GM18511 (cell line): ENCODE measurements around the gene DUSP19.

ENCODE experiments used
- ATAC-seq: cut with Tn5 transposase; IDR thresholded peaks from one replicate; pipeline ENCODE4 v1.9.1; 2021; ENCODE audit warnings: mild to moderate bottlenecking, moderate library complexity; ENCODE audit not compliant: unreplicated experiment

Gene DUSP19

GRCh38 chr2:183063083-183063482, 15.5 kb upstream of the DUSP19 start:
- ATAC-seq, result peak; percentile 77

GRCh38 chr2:183068561-183068960, 10.0 kb upstream of the DUSP19 start:
- ATAC-seq, result no peak

- ATAC-seq, result no peak
These were observed 9.4 kb upstream of the DUSP19 start for GRCh38 chr2:183069174-183069573.

DNA sequence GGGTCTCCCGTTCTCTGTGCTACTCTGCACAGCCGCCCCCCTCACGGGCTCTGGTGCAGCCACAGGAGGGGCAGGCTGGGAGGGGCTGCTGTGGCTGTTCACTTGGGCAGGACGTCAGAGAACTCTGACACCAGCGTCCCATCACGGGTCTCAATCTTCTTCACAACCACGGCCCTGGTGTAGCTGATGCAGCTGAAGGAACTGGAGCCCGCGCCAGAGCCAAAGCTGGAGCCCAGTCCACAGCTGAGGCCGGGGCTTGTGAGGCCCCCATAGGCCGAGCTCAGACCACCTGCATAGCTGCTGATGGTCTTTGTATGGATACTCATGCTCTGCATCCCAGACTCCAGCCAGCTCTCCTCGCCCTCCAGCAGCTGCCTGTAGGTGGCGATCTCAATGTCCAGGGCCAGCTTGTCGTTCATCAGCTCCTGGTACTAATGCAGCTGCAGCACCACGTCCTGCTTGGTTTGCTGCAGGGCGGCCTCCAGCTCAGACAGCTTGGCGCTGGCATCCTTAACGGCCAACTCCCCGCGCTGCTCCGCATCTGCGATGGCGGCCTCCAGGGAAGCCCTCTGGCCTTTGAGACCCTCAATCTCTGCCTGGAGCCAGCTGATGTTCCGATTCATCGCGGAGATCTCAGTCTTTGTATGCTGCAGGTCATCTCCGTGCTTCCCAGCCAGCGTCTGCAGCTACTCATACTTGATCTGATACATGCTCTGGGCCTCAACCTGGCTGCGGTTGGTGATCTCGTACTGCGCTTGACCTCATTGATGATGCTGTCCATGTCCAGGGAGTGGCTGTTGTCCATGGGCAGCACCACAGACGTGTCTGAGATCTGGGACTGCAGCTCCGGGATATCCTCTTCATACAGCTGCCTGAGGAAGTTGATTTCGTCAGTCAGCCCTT, 7.4 kb upstream of the DUSP19 start:
- ATAC-seq, result no peak

DNA sequence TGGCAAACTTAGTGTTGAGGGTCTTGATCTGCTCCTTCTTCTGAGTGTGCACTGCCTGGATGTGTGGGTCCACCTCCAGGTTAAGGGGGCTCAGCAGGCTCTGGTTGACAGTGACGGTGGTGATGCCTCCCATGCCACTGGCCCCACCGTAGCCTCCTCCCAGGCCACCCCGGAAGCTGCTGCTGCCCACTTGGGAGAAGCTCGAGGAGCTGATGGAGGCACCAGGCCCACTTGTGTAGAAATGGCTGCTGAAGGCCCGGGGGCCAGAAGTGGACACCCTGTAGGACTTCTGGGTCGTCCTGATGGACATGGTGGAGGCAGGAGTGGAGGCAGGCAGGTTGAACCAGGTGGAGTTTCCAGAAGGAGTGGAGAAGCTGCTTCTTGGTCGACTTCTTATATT, 6.4 kb upstream of the DUSP19 start:
- ATAC-seq, result no peak

DNA sequence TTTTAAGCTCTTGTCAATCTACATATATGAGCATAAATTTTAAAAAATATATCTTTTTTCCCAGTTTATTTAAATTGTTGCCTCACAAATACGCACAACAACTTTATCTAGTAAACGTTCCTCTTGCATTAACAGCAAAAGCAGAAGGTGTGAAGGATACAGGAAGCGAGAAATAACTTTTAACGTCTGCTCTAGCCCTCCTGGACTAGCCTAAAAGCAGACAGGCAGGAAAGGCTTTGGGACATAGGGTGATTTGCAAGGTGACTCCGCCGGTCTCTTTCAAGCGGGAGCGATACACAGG, 434 bp upstream of the DUSP19 start:
- no peak for ATAC-seq

DNA sequence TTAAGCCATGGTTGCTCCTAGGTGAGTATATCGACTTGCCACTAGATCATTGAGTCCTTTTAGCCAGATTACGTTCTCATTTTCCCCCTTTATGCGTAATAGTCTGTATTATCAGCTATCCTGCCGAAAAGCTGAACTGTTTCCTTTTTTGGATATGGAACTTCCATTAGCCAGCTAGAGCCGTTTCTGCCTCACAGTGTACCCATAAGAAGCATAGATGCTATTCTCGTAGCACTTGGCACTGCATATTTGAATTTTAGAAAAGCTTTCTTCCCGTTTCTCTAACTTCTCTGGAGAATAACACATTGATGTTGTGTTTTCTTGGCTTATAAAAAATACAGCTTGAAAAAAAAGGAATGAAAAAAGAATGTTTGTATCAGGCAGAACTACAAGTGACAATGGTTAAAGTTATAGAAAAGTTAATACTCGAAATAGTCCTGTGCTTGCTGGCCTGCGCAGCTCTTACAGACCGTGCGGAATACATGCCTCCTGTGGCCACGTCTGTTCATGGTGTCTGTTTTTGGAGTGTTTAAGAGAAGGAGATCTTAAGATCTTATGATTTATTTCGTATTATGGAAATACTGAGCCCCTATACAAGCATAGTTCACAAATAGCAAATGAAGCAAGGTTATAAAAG, 710 bp downstream of the DUSP19 start:
- peak; percentile 38 for ATAC-seq

GRCh38 chr2:183081911-183082310, 3.4 kb downstream of the DUSP19 start:
- no peak for ATAC-seq

DNA sequence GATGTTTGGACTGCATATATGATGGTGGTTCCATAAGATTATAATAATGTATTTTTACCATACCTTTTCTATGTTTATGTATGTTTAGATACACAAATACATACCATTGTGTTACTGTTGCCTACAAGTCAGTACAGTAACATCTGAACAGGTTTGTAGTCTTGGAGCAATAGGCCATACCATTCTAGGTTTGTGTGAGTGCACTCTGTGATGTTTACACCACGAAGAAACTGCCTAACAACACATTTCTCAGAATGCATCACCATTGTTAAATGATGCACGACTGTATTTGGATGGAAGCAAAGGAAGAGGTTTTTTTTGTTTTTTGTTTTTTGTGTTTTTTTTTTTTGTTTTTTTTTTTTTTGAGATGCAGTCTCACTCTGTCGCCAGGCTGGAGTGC, 9.5 kb downstream of the DUSP19 start:
- peak; percentile 50 for ATAC-seq

DNA sequence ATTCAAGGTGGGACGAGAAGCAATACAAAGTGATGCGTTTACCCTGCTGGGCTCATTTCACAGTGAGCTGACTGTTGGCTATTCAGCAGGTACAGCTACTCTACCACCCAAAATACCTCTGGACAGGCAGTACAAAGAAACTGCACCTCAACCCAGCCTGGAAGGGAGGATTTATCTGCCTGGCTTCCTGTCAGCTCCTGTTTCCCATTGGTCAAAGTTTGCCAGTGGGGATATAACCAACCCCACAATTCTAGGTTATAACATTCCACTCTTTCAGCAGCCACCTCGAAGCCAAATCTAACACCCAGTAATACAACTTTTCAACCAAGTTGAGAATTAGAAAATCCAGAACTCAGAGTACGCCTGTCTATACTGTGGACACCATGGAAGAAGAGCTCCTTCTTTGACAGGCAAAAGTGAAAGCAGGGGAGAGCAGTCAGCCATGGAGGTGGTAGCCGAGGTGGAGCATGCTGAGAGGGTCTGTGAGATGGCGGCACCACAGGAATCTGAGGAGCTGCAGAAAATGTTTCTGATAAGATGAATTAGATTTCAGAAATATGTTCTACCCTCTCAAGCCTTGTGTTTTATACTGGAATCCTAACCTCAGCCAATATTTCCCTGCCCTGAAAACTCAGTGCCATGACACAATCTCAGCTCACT, 10.8 kb downstream of the DUSP19 start:
- peak; percentile 50 for ATAC-seq

GRCh38 chr2:183091318-183091953, 12.9 kb downstream of the DUSP19 start:
- ATAC-seq, result no peak

DNA sequence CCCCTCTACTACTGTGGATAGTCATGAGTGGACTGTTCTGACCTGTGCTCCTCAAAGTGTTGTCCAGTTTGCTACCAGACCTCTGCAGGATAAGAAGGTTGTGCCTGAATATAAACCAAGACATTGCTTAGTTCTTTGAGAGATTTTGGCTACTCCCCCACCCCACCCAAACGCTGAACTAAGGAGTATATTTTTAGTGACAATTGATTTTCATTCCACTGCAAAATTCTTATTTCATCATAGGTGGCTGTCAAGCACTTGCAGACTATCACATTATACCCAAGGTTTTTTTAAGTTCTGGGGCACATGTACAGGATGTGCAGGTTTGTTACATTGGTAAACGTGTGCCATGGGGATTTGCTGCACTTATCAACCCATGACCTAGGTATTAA, 13.4 kb downstream of the DUSP19 start:
- ATAC-seq, result no peak

DNA sequence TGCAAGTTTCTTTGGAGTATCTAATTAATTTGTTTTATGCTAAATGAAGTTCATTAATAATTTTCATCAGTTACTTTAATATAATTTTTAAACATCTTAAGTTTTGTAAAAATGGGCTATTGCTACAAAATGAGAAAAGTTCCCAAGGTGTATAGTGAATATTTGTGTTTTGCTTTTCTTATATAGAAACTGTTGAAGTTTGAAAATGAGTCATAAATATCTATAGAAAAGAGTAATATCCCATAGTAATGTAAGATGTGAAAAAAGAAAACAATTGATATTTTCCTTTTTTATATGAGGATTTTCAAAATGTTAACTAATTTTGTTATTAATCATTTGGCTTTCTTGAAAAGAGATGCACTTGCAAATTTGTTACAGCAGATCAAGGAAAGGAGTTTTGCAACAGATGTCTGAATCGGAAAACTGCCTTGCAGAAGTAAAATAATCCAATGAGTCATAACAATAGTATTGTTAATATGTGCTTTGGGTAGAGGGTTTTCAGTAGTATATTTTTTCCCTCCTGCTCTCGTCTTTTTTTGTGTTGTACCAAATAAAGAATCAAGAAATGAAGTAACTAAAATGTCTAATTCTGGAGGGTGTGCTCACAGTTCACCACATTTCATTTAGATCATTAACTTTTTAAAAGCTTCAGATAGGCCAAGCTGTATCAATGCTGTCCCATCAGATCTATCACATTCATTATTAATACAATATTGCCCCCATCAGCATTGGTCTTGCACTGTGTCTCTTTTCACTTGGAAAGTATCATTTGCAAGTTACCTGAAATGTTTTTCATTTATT, 15.5 kb downstream of the DUSP19 start:
- peak; percentile 86 for ATAC-seq

DNA sequence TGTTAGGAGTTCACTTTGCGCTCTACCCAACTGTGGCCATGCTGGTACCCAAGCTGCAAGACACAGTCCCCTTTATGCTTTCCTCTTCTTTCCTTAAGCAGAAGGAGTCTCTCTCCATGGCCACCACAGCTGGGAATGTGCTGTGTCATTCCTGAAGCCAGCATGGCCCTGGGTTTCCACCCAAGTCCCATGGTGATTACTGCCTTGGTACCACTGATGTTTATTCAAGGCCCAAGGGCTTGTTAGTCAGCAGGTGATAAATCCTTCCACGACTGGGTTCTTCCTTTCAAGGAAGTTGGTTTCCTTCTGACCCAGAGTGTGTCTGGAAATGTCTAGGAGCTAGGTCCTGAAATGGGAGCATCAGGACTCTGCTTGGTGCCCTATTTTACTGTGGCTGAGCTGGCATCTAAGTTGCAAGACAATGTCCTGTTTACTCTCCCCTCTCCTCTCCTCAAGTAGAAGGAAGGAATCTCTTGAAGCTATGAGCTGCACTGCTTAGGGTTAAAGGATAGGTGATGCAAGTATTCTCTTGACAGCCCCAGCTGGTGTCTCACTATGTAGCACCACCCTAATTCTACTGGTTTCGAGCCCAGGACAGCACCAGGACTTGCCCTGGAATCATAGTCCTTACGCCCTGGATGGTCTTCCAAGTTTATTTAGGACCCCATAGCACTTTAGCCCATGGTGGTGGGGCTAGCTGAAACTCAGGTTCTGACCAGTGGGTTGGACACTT, 27.0 kb downstream of the DUSP19 start:
- ATAC-seq, result no peak

GRCh38 chr2:183112577-183112976, 34.0 kb downstream of the DUSP19 start:
- no peak for ATAC-seq

- no peak for ATAC-seq
These were observed 35.1 kb downstream of the DUSP19 start for GRCh38 chr2:183113630-183114029.

GRCh38 chr2:183117226-183117625, 38.7 kb downstream of the DUSP19 start:
- no peak for ATAC-seq

DNA sequence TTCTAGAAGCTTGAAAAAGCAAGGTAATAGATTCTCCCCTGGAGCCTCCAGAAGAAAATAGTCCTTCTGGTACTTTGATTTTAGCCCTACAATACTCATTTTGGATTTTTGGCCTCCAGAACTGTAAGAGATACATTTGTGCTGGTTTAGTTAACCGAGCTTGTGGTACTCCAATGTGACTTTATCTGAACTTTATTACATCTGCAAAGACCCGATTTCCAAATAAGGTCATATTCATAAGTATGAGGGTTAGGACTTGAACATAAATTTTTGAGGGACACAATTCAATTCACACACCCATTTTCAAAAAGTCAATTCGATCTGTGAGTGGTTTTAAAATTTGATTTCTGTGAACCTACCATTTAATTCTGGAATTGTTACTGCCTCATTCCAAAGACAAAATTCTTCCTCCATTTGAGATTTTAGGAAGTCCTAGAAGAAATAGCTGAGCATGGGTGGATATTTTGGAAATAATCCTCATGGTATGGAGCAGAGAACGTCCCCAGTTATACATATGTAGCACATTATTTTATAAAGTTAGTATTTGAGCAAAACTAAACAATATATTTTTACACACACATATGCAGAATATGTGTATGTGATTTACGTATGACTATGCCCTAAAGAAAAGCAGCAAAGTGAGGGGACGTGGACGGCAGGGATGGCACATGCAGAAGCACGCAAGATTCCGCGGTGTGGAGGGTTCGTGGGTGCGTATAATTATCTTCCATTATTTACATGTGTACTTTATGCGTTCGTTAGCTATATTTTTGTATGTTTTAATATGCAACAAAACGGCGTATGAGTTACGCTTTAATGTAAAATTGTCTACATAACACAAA, 44.8 kb downstream of the DUSP19 start:
- ATAC-seq, result no peak

GRCh38 chr2:183123959-183124221, 45.3 kb downstream of the DUSP19 start:
- ATAC-seq, result peak; percentile 51
